ENCODE results near the gene FAM20C. TPM values are rescaled to one million over a fixed set of nuclear protein-coding genes. Genes with fewer than 3 reads are reported as not detected.

The FAM20C gene
- total RNA-seq, 1 experiment from 2014 or later = 62.6 TPM

GRCh38 chr7:207418-208129 is 15.2 kb downstream of the FAM20C start:
- Histone ChIP-seq H2BK12ac (ENCODE audit: insufficient read length, low read depth, low read length) (no peak overlapping the region), H3K27me3 (ENCODE audit: insufficient read depth, low read length) (no peaks in the 10 kb centered on the region), H4K91ac (ENCODE audit: insufficient read length, low read depth, low read length) (no peak overlapping the region), H4K20me1 (ENCODE audit: control insufficient read depth, insufficient read depth, insufficient read length) (peaks cover 2% of the 10 kb centered on the region), H3K4me1 (ENCODE audit: insufficient read depth, low read length) (no peaks in the 10 kb centered on the region), H3K79me1 (ENCODE audit: insufficient read depth, low read depth, low read length, poor library complexity, severe bottlenecking) (no peaks in the 10 kb centered on the region), H4K8ac (replicated peaks; ENCODE audit: insufficient read length, low read depth, low read length) (no peak overlapping the region), H3K14ac (ENCODE audit: insufficient read depth, low read length) (no peak overlapping the region; the same call in 1 of the 2 replicates), H2BK5ac (ENCODE audit: insufficient read length, low read length) (no peak overlapping the region), H3K9me3 (ENCODE audit: control insufficient read depth, low read depth, low read length) (no peaks in the 10 kb centered on the region), H3K23ac (ENCODE audit: insufficient read length, low read depth, low read length) (no peak overlapping the region), H3K23me2 (ENCODE audit: insufficient read length, low read depth, low read length, poor library complexity, severe bottlenecking) (no peaks in the 10 kb centered on the region), H2BK20ac (ENCODE audit: low read depth, low read length, poor library complexity, severe bottlenecking) (no peak overlapping the region), H3K79me2 (ENCODE audit: insufficient read depth, low read length) (no peaks in the 10 kb centered on the region), H3K9ac (ENCODE audit: extremely low read depth, insufficient read length, low read length) (no peak overlapping the region), H3K56ac (ENCODE audit: insufficient read length, low read depth, low read length) (no peak overlapping the region), H2AFZ (ENCODE audit: low read length) (no peak overlapping the region), H4K5ac (ENCODE audit: insufficient read length, low read depth, low read length) (no peak overlapping the region), H2AK5ac (ENCODE audit: insufficient read length, low read length) (no peak overlapping the region), H3K27ac (ENCODE audit: insufficient read length, low read depth, low read length) (no peak overlapping the region), H3K18ac (ENCODE audit: insufficient read length, low read depth, low read length) (no peak overlapping the region), H3K4ac (ENCODE audit: low read depth, low read length) (no peak overlapping the region), H3K4me2 (ENCODE audit: insufficient read depth, insufficient read length, low read length) (no peak overlapping the region), H3T11ph (ENCODE audit: low read length) (no peak overlapping the region), H2BK15ac (ENCODE audit: low read depth, low read length) (no peak overlapping the region), H2BK120ac (ENCODE audit: low read depth, low read length, poor library complexity, severe bottlenecking) (no peak overlapping the region)
- Mint-ChIP-seq H3K36me3 (ENCODE audit: insufficient read depth in 1 of 3, low read depth in 3 of 3) (peaks cover 46 to 67% (median 62%) of the 10 kb centered on the region in 3 experiments), H3K4me3 (peak overlapping the region in 1 of 2 experiments; percentile 46; a peak in 1 of 5 replicates), H3K9me3 (peaks cover 3 to 11% of the 10 kb centered on the region in 2 experiments; a peak in 3 of 5 replicates), H3K4me1 (peaks cover 7 to 8% of the 10 kb centered on the region in 2 experiments; a peak in 3 of 4 replicates), H3K27ac (peak overlapping the region in 2 of 3 experiments; percentile 66 to 69; a peak in 2 of 7 replicates), H3K27me3 (ENCODE audit: low read depth) (peaks cover 1% of the 10 kb centered on the region; the same call in 1 of the 2 replicates)
- TF ChIP-seq CTCF (conservative IDR thresholded peaks at IDR 0.05) = peak; percentile 69
- DNase-seq = peak; percentile 71
- no CpG with 5 or more reads among the region's 39 CpGs for WGBS (ENCODE audit: extremely low coverage, insufficient read length, low lambda C conversion rate)
